Activated CD4-positive, CD25-positive, alpha-beta regulatory T cell (primary cell): ENCODE measurements around the gene XIST.
"Not testable (repeated sequence)": the region's sequence is repeated elsewhere in the genome, so short reads cannot be mapped to it uniquely, and the experiment has no call there.

ENCODE experiments used
- DNase-seq, 4 experiments: peaks; one replicate each; lab custom pipeline; 2025; lab: John Stamatoyannopoulos, UW

XIST gene

DNA sequence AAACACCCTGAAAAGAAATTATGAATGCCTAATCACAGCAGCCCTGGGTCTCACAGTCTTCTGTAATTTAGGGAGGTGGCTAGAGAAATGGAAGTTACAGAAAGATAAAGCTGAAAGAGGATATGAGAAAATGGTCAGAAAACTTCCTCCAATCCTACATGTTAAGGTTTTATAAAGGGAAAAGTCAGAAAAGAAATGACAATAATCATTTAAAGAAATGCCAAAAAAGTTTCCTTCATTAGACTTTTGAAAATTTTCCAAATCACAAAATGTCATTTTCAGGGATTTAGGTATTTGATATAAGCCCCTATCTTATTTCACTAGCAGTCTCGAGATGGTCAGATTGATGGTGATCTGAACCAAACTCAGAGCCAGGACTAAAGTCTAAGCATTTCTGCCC is 13.4 kb downstream of the XIST start:
- no peak for DNase-seq

DNA sequence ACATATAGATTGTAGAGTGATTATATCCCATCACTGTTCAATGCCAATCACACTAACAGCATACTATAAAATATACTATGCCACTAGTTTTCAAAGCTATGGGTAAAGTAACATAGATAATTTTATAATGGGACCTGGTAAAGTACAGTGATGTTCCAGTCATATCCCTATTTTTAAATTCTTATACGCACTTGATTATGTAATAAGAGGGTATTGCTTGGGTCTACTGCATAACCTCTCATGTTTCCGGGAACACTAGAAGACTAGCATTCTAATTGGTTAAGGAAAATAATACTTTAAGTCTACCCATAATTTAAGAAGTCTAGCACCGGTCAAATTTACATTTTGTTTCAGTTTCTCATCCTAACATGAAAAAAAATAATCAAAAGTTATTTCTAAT is 14.4 kb downstream of the XIST start:
- DNase-seq: no peak

DNA sequence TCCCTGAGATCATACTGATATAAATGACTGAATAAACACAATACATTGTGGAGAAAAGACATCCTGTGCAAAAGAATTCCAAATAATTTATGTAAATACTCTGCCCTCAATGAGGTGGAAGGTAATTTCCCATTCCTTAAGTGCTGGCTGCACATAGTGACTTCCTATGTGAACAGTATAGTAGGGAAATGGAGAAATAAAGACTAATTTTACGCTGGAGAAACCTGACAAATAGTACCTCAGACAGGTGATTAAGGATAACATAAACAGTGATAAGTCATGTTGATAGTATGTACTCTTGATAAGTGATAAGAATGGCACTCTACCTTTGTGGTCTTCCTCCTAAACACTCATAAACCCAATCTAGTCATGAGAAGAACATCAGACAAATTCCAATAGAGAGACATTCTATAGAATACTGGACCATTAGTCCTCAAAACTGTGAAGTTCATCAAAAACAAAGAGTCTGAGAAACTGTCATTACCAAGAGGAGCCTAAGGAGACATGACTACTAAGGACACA is 15.5 kb downstream of the XIST start:
- no peak for DNase-seq

DNA sequence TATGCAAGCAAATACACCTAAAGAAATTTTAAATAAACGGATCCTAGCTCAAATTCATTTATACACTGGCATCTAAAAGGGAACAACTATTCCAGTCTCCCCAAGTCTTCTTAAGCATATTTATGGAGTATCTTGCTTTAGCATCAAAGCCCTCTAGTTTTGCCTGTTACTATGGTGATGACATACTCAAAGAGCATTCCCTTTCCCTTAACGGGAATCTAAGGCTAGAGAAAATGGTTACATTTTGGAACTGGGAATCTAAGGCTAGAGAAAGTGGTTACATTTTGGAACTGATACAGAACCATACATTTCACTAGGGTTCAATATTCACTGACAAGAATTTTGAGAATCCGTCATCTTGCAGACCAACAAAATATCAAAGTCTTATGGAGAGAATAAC is 18.3 kb downstream of the XIST start:
- no peak for DNase-seq

DNA sequence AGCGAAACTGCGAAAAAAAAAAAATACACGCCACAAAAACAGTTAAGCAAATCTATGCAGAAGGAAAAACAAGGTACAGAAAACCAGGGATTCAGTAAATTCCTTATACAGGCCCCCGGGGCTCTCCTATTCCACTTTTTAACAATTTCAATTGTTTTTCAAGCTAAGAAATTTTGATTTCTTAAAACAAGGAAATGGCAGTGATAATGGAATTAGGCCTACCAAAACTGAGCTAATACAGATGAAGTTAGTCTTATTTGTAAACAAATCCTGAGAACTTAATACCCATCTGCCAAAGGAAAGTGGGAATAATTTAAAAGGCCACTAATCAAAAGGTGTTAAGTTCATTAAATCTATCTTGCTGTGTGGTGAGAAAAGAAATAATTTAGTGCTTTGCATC is 20.2 kb downstream of the XIST start:
- DNase-seq: no peak

DNA sequence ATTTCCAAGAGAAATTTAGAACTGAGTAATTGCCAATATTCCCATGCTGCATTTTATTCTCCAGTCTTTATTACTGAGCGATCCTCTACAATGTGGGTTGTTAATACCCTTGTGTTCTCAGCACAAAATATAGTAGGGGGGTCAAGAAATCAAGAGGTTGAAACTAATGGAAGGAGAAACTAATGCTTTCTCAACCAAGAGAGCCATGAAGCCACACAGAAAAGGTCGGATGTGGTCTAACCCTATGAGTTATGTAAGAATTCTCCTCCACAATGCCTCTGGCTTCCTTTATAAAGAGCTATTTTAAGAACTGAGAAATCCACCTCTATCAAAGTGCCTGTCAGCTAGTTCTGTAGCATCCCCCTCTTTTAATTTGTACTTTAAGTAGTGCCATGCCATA is 21.0 kb downstream of the XIST start:
- DNase-seq: no peak

DNA sequence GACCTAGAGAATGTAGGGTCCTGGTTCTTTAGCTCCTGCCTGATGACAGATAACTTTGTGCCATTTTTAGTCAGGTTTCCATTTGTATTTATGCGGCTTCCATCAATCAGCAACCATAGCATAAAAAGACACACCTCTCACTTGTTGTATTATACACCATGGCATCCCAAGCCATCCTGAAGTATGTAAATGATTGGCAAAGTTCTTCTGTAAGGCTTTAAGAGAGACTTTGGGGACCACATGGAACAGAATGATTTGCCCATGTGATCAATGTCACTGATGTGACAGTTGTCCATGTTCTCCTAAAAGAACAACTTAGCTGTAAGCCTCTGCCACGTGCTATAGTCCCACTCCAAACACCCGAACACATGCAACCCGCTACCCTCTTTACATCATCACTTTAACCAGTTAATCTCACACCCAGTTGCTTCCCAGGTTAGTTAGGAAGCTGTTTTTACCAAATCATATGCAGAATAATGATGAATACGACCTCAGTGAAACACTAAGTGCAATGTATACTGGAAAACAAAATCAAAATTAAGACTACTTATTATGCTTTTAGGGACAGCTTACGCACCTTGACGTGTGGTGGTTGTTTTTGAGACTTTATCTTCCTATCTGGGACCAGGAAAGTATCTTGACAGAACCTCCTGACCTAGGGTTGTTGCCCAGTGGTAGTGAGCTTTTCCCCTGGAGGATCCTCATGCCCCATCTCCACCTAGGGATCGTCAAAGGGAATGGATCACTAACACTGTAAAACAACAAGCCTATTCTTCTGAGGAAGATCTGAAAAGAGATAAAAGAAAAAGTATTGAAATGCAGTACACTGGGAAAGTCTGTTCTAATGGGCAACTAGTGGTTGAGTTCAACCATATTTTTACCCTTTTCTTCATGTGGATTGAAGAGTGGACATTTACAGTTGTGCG is 21.8 kb downstream of the XIST start:
- DNase-seq: no peak

DNA sequence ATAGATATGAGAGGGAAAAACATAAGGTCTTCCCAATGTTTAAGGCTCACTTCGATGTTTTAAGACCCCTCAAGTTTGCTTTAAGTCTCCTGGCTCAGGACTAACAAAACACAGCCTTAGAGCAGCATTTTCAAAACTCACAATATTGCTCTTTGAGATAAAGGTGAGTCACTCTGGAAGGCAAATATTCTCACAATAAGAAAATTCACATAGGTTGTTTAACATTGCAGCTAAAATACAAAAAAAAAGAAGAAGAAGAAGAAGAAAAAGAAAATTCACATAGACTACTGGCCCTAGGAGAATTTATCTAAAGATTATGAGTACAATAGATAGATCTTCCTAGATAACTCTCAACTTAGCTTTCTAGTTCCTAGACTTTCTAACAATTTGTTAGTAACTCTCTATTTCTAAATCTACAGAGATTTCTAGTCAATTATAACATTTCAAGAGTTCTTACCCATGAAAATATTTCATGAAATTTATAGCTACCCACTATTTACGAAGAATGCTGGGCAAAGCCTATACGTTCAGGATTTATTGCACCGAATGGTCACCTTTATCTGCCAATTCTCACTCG is 22.5 kb downstream of the XIST start:
- no peak for DNase-seq

DNA sequence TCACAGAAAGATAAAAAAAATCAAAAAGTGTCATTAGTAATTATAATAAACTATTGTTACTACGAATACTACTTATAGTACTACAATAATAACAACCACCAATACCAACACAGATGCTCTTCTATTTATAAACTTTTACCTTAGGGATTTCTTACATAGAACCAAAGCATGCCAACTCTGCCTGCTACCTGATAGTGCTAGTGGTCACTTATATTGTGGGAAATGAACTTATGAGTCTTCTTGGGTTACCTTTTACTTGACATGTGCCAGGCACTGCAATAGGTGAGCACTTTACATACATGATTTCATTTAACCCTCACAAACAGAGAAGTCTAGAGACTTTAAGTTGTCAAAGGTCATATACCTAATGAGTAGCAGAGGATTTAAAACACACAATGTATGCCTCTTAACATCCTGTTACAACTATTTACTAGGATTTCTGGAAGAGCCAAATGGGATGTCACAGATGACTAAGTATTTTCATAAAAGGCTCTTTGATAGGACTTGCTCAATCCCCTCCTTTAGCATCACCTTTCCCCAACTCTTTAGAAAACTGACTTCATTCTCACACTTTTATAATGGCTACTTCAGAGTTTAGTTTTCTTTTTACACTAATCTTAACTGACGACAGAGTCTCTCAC is 24.3 kb downstream of the XIST start:
- DNase-seq: no peak

DNA sequence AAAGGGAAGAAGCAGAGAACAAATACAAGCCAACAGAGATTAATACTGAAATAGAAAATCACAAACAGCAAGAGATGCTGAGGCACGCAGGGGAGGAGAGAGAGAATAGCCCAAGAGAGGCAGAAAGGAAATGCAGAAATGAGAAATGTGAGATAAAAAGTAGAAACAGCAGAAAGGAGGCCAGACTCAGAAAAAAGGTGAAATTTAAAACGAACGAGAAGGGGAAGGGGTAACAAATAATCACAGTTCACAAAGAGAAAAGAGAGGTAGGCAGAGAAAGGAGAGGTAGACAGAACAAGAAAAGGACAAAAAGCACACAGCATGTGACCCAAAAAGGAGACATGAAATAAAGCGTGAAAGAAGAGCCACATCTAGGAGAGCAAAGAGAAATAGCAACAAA is 25.1 kb downstream of the XIST start:
- no peak for DNase-seq

DNA sequence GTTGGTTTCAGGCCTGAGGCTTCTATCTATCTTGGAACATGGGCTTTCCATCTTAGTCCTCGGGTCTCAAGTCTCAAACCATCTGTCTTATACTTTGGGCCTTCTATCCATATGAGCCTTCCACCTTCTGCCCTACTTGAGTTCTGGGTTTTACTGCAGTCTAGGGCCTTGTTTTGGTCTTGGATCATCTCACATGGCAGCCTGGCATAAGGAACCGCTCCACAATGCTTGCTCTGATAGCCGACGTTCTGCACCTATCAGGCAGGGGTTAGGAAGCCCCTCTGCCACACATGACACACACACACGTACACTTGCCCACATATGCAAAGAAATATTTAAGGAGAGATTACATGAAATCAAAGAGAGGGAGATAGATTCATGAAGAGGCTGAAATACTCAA is 25.5 kb downstream of the XIST start:
- no peak for DNase-seq

DNA sequence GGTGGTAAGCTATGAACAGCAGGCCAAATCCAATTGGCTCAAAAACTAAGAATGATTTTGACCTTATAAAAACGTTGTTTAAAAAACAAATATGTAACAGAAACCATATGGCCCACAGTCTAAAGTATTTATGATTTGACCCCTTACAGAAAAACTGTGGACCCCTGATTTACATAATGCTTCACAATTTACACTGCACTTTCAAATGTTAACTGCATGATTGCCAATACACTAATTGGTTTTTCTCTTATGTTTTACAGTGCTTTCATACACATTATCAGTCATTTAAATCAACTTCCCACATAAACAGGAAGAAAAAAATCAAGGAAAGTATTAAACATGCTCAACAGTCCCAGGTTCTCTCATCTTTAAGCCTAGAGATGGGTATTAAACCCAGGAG is 26.9 kb downstream of the XIST start:
- no peak for DNase-seq

DNA sequence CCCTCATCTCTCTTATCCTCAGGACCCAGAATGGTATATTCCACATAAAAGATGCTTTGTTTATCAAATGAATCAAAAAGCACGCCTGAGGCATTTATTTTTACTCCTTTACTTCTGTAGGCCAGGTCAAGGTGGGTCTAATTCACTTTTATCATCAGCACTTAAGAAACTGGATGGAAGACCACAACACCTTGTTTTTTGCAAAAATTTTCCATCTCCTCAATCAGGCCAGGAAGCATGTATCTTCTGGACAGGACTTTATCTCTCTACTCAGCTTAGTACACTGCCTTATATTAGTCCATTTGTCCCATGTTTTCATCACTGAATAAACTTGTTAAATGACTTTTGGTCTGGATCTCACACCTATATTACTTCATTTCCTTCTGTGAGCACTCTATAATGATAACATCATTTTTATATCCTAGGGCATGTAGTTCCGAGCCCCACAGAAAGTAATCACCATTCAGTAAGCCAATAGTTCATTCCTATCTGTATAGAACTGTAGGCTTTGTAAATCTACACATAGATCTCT is 29.0 kb downstream of the XIST start:
- DNase-seq: no peak

DNA sequence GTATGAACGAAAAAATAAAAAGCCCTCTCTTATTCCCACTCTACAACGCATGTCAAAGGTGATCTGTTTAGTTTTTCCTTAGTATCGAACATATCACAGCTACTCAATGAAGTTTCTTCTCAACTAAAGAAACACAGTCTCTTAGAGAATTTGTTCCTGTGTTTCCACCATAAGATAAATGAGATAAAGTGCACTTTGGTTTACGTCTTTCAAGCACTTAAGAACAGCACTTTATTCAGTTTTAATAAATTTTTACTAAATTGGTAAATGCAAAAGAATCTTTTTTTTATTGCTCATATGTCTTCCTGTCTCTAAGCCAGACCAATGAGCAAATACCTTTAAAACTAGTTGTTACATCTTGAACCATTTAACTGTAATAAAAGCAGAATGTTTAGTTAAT is 29.7 kb downstream of the XIST start:
- no peak for DNase-seq

DNA sequence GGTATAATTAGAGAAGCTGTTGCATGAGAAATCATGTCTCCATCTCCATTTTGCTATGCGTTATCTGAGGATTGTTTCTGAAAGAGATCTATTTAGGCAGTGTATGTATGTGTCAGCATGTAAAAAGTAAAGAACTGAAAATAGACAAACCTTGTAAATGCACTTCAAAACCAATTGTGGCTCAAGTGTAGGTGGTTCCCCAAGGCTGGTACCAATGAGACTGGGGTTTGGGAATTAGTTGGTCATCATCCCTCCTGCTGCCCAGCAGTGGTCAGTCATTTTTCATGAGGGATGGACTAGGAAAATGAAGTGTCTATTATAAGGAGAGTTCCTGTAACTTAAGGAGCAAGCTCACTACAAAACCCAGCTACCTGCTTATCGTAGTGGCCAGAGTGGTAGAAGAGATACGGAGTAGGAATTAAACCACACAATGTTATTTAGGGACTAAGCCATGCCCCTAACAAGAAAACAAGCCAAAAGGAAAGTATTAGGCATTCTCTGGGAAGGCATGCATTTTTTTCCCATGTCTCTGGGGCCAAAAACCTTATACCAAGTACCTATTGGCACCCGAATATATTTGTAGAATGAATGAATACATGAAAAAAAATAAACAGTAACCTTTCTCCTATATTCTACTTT is 30.5 kb downstream of the XIST start:
- DNase-seq: no peak

DNA sequence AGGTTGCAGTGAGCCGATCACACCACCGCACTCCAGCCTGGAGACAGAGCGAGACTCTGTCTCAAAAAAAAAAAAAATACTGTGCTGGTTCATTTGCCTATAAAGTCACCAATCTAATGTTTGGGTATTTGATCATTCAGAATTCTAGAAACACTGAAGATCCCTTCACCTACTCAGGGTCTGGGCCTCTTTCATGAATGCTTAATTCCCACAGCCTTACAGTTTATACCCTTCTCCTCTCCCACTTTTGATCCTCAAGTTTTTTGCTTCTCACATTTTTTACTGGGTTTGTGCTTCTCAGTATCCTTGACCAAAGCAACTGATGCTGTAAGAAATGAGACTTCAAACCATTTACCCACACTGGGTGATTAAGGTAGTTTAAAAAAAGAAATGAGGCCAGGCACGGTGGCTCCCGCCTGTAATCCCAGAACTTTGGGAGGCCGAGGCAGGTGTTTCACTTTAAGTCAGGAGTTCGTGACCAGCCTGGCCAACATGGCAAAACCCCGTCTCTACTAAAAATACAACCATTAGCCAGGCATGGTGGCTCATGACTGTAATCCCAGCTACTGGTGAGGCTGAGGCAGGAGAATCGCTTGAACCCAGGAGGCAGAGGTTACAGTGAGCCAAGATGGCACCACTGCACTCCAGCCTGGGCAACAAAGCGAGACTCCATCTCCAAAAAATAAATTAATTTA is 32.5 kb downstream of the XIST start:
- not testable (repeated sequence) for DNase-seq

DNA sequence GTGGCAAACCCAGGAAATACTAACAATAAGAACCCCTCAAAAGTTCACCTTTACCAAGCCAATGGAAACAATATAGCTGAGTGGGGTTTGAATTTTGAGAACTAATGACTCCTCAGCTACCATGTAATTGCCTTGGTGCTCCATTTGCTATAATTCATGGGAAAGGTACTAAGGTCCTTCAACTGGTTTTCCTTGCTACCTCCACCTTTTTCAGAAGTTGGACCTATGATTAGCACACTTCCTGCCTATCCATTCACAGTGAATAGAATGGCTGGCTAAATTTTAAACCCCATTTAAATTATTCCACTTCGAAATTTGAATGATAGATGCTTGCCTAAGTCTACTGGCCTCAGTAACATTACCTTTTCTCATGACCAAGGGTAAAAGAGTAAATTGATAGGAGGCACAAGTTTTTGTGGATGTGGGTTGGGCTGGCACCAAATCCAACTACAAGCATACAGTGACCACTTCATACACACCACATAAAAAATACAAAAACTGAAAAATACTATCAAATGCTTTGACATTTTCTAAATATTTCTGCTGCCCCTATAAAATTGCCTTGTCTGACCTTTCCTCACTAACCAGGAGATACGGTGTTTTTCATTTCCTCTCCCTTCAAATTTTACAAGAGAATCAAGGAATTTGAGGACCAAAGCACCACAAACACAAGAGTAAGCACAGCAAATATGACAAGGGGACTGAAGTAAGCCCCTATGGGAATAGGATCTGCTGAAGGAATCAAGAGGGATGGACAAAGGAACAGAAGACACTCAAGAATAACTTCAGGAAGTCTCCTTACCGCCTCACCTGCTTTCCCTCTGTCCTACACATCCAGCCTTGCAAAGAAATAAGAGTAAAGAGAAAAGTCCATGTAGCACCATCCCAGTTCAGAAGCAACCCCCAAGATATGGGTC is 34.1 kb downstream of the XIST start:
- DNase-seq: no peak

DNA sequence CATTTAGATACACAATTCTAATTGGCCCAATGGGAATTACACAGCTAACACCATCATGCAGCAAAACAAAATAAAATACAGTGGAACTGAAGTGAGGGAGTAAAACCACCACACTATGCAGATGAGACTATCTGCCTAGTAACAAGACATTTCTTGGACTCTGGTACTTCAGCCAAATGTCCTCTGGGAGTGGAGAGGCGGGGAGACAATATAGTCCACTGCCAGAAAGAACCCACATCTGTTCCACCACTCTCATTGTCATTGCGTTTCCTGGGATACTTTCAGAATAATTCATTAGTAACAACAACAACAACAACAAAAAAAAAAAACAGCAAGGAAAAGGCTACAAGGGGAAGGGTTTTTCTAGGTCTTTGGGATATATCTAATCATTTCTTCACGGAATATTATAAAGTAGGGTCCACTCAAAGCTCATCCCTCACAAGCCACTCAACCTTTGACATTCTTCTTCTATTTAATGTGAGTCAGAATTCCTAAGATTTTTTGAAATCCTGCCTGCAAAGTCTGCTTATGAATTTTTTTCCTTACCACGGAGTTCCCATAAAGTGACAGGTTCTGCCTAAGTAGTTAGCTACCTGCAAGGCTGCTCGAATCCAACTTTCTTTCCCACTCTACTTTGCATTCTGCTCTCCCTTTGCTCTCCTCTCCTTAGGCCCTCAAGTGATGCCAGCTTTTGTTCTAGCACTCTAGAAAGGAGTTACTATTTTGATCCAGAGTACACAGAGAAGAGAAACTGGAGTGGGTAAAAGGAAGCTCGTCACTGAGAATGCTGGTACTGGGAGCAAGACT is 34.9 kb downstream of the XIST start:
- DNase-seq: no peak

DNA sequence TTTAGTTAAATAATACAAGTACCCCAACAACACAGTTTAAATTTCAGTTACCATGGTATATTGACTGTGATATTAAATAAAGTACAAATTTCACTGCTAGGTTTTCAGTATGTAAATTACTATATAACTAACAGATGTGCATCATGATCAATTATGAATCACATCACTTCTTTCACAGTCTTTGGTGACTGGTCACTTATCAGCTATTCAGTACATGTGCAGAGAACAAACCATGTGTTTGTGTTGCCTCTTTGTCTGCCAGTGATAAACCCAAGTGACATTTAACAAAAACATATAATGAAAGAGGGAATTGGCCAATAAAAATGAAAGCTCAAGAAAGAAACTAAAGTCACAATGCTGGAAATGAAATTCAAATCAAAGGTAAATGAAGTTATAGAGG is 40.3 kb downstream of the XIST start:
- DNase-seq: no peak

DNA sequence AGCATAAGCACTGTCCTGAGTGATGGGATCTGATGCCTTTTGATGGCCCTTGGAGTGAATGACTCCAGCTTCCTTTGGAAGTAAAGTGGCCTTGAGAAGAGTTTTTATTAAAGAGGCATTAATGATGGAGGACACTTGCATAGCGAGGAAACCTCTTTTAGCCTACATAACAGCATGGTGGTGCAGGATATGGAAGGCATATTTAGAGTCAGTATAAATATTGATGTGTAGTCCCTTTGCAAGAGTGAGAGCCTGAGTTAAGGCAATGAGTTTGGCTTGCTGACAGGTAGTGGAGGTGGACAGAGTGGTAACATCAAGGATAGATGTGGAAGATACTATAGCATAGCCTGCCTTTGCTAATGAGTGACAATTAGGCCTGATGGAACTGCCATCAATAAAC is 48.4 kb downstream of the XIST start:
- not testable (repeated sequence) for DNase-seq
